ENCODE measurements around the gene NT5DC3. TPM values are rescaled to one million over a fixed set of nuclear protein-coding genes. Genes with fewer than 3 reads are reported as not detected.

NT5DC3 gene
- total RNA-seq, 1 experiment from 2014 or later, result 19.7 TPM

DNA sequence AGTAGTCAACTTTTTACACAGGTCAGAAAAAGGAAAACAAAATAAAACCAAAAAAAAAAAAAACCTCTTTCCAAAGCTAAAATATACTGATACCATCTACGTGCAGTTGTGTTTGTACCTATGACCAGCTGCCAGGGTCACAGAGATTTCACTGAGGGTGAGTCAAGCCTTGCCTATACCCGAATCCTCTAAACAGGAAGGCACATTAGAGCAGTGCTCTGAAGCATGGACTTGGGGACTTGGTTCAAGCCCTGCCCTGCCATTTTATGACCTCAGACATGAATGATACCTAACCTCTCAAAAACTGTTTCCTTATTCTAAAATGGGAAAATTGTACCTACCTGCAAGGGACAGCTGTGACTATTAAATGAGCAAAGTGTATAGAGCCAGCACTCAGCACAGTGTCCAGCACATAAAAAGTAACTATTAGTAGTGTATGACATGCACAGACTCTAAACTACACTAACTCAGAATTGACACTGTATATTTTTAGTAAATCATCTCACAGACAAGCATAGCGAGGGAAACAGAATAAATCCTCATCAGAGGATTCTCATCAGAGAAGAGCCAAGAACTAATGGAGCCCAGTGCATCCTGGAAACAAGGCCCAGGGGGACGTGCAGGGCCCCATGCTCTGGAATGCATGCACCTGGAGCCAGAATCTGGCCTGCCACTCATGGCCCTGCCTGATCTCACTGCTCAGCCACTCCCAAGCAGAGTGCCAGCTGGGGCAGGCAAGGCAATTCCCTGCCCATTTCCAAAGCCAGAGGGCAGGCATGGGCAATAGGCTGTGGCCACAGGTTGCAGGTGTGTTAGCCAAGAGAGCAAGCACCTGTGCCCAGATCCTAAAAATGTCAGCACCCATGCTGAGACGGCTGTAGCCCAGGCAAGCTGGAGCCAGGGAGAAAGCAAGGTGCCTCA, 57.0 kb downstream of the NT5DC3 start:
- POLR2A ChIA-PET (ENCODE audit: low non-redundant PET), result interaction anchor here (0.6 kb wide), 1 partner anchor 738 kb away, joined by 4 read pairs; no protein-coding TSS in a partner anchor
- H3K36me3 ChIP-seq (ENCODE audit: insufficient read depth, low read length, poor library complexity, severe bottlenecking), result peaks cover 18% of the 10 kb centered on the region
- no peaks in the 10 kb centered on the region for H3K27me3 ChIP-seq (replicated peaks; ENCODE audit: insufficient read depth, low read depth, low read length, poor library complexity)
- no peak overlapping the region for H3K4me3 ChIP-seq (ENCODE audit: low read depth, low read length, poor library complexity, severe bottlenecking)
- no peak for DNase-seq (ENCODE audit: low spot score)
- CTCF ChIA-PET, result no interaction called here
- no peaks in the 10 kb centered on the region for H3K9me3 ChIP-seq (ENCODE audit: low read depth, low read length, poor library complexity, severe bottlenecking)
- intact Hi-C loops (cut with micrococcal nuclease; ENCODE audit: unreplicated experiment), result no loop called here
- H3K27ac ChIP-seq (ENCODE audit: low read depth, low read length, poor library complexity, severe bottlenecking), result no peak overlapping the region
- H3K4me1 ChIP-seq (ENCODE audit: insufficient read depth, low read length, poor library complexity, severe bottlenecking), result no peaks in the 10 kb centered on the region
- no TSS peak for BruUV-seq (replicated peaks)
- TF ChIP-seq, protein P1, sequence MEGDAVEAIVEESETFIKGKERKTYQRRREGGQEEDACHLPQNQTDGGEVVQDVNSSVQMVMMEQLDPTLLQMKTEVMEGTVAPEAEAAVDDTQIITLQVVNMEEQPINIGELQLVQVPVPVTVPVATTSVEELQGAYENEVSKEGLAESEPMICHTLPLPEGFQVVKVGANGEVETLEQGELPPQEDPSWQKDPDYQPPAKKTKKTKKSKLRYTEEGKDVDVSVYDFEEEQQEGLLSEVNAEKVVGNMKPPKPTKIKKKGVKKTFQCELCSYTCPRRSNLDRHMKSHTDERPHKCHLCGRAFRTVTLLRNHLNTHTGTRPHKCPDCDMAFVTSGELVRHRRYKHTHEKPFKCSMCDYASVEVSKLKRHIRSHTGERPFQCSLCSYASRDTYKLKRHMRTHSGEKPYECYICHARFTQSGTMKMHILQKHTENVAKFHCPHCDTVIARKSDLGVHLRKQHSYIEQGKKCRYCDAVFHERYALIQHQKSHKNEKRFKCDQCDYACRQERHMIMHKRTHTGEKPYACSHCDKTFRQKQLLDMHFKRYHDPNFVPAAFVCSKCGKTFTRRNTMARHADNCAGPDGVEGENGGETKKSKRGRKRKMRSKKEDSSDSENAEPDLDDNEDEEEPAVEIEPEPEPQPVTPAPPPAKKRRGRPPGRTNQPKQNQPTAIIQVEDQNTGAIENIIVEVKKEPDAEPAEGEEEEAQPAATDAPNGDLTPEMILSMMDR (conservative IDR thresholded peaks at IDR 0.05; ENCODE audit: low read depth, low read length), result no peak
- TF ChIP-seq EZH2 (IDR thresholded peaks at IDR 0.05; ENCODE audit: borderline replicate concordance, low read depth, low read length, poor library complexity, severe bottlenecking), result no peak

DNA sequence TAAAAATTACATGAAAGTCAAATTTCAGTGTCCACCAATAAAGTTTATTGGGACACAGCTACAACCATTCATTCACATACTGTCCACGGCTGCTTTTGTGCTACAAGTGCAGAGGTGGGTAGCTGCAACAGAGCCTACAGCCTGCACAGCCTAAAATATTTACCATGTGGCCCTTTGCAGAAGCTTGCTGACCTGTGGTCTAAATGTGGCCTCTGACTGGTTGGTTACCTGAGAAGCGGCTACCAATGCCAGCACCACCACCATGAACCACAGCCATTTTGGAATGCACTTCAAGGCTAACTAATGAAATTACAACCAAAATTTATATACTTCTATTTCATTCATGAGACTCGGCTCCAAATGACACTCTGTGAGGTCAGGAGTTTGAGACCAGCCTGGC, 58.6 kb downstream of the NT5DC3 start:
- POLR2A ChIA-PET (ENCODE audit: low non-redundant PET), result no interaction called here
- TF ChIP-seq EZH2 (IDR thresholded peaks at IDR 0.05; ENCODE audit: borderline replicate concordance, low read depth, low read length, poor library complexity, severe bottlenecking), result no peak
- TF ChIP-seq, protein P1 (conservative IDR thresholded peaks at IDR 0.05; ENCODE audit: low read depth, low read length), result no peak
- no peaks in the 10 kb centered on the region for H3K27me3 ChIP-seq (replicated peaks; ENCODE audit: insufficient read depth, low read depth, low read length, poor library complexity)
- H3K4me3 ChIP-seq (ENCODE audit: low read depth, low read length, poor library complexity, severe bottlenecking), result no peak overlapping the region
- H3K27ac ChIP-seq (ENCODE audit: low read depth, low read length, poor library complexity, severe bottlenecking), result no peak overlapping the region
- H3K4me1 ChIP-seq (ENCODE audit: insufficient read depth, low read length, poor library complexity, severe bottlenecking), result no peaks in the 10 kb centered on the region
- CTCF ChIA-PET, result no interaction called here
- intact Hi-C loops (cut with micrococcal nuclease; ENCODE audit: unreplicated experiment), result no loop called here
- no TSS peak for BruUV-seq (replicated peaks)
- H3K9me3 ChIP-seq (ENCODE audit: low read depth, low read length, poor library complexity, severe bottlenecking), result no peaks in the 10 kb centered on the region
- DNase-seq (ENCODE audit: low spot score), result no peak
- peaks cover 25% of the 10 kb centered on the region for H3K36me3 ChIP-seq (ENCODE audit: insufficient read depth, low read length, poor library complexity, severe bottlenecking)

DNA sequence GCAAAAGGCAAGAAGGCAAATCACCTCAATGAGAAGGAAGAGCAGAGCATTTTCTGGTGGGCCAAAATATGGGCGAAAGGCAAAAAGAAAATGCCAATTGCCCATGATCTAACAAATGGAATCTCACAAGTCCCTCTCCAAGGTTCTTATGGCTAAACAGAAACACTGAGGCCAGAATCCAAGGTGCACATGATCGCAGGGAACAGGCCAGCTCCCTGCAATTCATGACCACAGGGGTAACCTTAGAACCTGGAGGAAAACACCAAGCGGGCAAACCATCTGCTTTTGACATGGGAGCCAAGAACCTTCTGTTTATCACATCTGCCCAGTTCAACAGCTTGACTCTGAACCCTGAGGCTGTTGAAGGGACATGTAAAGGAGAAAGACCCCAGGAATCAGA, 60.0 kb downstream of the NT5DC3 start:
- no peak overlapping the region for H3K4me3 ChIP-seq (ENCODE audit: low read depth, low read length, poor library complexity, severe bottlenecking)
- H3K9me3 ChIP-seq (ENCODE audit: low read depth, low read length, poor library complexity, severe bottlenecking), result no peaks in the 10 kb centered on the region
- H3K27me3 ChIP-seq (replicated peaks; ENCODE audit: insufficient read depth, low read depth, low read length, poor library complexity), result no peaks in the 10 kb centered on the region
- peaks cover 23% of the 10 kb centered on the region for H3K36me3 ChIP-seq (ENCODE audit: insufficient read depth, low read length, poor library complexity, severe bottlenecking)
- no peak for TF ChIP-seq EZH2 (IDR thresholded peaks at IDR 0.05; ENCODE audit: borderline replicate concordance, low read depth, low read length, poor library complexity, severe bottlenecking)
- TF ChIP-seq, protein P1 (conservative IDR thresholded peaks at IDR 0.05; ENCODE audit: low read depth, low read length), result no peak
- intact Hi-C loops (cut with micrococcal nuclease; ENCODE audit: unreplicated experiment), result no loop called here
- DNase-seq (ENCODE audit: low spot score), result no peak
- H3K27ac ChIP-seq (ENCODE audit: low read depth, low read length, poor library complexity, severe bottlenecking), result no peak overlapping the region
- H3K4me1 ChIP-seq (ENCODE audit: insufficient read depth, low read length, poor library complexity, severe bottlenecking), result no peaks in the 10 kb centered on the region
- CTCF ChIA-PET, result no interaction called here
- no TSS peak for BruUV-seq (replicated peaks)
- POLR2A ChIA-PET (ENCODE audit: low non-redundant PET), result no interaction called here

Data from A673 (cell line).